Measurements from ENCODE around the gene EFHC2. TPM values are rescaled to one million over a fixed set of nuclear protein-coding genes. Genes with fewer than 3 reads are reported as not detected.
"Not testable (repeated sequence)": the region's sequence is repeated elsewhere in the genome, so short reads cannot be mapped to it uniquely, and the experiment has no call there.

The EFHC2 gene
- total RNA-seq, 1 donor from 2014 or later = 1.9 TPM

DNA sequence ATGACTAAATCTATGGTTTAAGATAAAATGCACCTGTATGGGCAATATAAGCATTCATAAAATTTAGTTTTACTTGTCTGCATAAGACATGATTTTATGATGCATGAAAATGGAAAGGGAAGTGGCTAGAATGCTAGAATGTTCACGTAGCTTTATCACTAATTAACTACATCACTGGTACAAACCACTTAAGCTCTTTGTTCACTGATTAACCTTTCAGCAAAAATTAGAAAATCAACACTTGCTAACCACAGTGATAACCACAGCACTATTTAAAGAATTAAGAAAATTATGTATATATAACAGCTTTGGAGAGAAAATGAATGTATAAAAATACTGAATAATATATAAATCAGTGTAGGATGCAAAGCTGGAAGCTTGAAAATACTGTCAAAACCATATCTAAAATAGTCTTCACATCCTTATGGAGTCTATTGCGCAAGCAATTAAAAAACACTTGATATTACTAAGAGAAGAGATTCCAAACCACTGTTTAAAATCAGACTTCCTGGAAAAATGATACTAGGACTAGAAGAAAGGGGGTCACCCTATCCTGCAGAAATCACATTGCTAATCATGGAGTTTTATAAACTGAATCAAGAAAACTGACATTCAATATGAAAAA, 51.9 kb downstream of the EFHC2 start:
- no peak for DNase-seq

DNA sequence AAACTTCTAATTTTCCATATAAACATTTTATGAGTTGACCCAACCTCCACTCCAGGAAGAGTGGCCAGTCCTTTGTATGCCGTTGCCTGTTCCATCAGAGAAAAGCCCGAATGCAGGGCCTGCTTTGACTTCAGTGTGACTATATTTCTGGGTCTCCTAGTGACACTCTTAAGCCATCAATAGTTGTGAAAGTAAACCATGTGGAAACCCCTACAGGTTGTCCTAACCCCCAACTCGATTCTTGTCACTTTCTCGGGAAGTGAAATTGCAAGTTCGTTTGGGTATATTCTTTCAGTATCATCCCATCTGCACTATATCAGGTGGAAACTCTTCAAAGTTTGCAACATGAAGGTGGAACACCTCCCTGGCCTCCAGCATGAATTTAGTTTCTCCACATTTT, 52.8 kb downstream of the EFHC2 start:
- no peak for DNase-seq

DNA sequence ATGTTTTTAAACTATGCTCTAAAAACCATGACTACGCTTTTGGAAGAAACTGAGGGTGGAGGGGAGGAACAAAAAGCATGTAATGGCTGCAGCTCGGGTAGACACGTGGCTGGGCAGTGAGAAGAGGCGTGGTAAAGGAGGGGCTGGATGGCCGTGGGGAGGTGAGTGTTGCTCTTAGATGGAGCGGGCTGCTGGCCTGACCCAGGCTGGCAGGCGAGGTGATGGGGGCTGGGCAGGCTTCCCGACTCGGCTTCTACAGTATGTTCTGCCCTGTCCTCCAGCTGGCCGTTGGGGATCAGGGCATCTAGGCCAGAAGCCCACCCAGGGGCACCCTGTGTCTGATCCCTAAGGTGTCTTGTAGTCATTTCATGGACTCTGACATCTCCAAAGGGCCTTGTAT, 60.7 kb downstream of the EFHC2 start:
- DNase-seq = no peak

DNA sequence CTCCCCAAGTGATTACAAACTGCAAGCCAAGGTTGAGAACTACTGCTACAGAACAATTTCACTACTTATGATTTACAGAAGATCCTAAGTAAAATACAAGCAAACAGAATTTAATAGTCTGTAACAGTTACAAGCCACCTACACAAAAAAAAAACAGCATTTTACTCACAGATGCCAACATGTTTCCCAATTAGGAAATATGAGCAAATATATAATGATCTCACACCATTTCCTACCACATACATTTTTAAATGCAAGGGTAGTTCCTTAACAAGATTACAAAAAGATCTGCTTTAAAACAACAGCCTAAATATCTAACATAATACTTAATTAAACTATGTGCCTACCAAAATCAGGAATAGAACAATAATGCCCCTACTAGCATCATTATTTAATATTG, 63.4 kb downstream of the EFHC2 start:
- DNase-seq = no peak

DNA sequence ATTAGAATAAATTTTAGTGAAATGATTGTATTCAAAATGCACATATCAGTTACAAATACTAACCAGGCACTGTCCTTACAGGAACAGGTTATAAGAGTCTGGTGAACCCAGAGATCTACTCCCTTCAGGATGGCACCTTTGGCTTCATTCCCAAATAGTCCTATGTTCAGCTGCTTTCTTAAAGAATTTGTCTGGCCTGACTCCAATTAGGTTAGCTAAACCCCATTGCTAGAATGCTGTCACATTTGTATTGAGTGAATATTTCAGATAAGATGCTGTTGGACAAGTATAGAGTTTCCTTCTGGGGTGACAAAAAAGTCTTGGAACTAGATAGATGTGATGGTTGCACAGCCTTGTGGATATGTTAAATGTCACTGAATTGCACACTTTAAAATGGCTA, 69.4 kb downstream of the EFHC2 start:
- DNase-seq = no peak

DNA sequence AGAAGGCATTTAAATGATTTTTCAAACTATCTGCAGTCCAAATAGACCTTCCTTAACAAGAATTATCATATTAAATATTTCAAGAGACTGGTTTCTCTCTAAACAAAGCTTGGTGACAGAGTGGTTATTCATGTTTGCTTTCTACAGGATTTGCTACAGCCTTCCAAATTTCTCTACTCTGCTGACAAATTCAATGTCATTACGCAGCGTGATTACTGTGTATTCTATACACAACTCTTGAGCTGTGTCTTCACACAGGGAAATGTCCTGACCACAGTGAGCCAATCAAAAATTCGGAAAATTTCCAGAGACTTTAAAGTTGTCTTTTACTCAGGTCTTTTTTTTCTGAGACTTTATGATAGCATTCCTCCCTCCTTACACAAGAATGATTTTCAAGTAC, 75.6 kb downstream of the EFHC2 start:
- DNase-seq = no peak

DNA sequence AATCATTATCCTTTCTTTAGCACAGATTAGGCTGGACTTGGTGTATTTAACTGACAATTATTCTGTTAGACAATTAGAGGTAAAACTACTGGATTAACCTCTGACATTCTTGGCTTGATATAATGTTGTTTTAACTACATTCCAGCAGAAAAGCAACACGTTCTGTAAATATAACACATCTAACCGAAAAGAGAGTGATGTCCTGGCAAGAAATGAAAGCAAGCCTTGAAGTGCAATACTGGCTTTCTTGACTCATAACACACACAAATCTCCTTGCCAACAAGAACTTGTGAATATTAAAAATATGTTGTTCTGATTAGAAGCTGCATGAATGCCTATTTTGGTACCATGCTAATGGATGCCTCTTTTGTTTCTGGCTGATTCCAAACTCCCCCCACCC, 76.4 kb downstream of the EFHC2 start:
- no peak for DNase-seq

DNA sequence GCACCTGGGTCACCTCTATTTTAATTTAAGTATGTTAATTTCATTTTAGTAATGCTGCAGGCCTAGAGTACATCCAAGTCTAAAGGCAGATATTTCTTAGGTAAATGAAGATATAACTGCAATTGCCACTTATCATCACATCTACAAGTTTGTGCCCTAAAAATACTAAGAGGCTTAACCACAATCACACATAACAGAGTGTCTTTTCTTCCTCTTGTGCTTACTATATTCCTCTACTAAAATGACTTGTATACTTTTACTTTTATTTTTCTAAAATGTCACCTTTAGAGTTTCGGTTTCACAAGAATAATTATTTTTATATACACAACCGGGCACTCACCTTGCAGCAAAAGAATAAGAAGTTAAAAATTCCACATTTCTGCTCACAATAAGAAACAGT, 77.9 kb downstream of the EFHC2 start:
- no peak for DNase-seq

DNA sequence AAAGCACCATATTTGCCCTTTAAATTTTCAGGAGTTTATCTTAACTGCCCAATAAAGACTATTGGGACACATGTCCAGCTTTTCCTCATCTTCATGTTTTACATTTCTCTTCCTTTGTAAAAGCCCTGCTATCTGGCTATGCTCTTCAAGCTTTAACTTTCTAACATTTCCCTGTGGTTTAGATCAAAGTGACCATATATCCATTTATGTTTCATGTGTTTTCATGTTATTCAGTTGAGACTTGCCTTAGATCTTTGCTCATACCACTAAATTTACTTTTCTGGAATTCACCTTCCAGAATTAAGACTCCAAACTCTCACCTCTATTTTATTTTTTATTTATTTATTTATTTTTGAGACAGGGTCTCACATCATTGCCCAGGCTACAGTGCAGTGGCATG, 78.5 kb downstream of the EFHC2 start:
- DNase-seq = no peak

DNA sequence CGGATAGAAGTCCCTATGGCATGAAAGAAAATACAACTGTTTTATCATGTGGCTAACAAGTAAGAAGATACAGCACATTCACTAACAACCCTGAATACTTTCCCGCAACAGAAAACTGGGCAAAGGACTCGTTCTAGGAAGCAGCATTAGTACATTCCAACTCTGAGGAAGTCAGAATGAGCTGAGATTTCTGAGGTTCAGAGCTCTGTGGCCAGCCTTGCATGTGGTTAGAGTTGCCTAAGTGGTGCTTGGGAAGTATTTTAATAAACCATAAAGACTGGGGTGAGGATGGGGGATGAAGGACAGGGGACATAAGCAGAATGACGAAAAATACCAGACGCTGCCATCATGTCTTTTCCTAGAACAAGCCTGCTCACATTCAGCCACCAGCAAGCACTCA, 82.2 kb downstream of the EFHC2 start:
- DNase-seq = no peak

DNA sequence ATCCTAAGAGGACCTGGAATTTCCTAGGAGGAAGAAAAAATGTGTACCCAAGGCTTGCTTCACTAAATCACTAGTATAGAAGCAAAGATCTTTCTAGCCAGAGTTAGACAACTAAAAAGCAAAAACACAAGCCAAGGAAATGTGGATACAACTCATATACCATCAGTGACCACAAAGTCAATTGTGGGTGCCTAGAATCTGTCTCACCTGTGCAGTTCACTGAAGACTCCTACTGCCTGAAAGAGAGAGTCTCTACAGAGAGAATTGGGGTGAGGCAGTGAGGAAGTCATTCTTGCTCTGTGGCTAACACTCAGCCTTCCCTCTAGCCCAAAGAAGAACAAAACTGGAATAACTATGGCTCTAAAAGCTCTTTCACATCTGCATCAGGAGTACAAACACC, 82.9 kb downstream of the EFHC2 start:
- no peak for DNase-seq

DNA sequence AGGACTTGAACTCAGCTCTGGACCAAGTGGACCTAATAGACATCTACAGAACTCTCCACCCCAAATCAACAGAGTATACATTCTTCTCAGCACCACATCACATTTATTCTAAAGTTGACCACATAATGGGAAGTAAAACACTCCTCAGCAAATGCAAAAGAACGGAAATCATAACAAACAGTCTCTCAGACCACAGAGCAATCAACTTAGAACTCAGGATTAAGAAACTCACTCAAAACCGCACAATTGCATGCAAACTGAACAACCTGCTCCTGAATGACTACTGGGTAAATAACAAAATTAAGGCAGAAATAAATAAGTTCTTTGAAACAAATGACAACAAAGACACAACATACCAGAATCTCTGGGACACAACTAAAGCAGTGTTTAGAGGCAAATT, 87.7 kb downstream of the EFHC2 start:
- DNase-seq = not testable (repeated sequence)

DNA sequence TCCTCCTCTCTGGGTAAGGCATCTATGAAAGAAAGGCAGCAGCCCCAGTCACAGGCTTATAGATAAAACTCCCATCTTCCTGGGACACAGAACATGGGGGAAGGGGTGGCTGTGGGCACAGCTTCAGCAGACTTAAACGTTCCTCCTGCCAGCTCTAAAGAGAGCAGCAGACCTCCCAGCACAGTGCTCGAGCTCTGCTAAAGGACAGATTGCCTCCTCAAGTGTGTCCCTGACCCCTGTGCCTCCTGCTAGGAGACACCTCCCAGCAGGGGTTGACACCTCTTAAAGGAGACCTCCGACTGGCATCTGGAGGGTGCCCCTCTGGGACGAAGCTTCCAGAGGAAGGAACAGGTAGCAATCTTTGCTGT, 89.9 kb downstream of the EFHC2 start:
- DNase-seq = no peak

DNA sequence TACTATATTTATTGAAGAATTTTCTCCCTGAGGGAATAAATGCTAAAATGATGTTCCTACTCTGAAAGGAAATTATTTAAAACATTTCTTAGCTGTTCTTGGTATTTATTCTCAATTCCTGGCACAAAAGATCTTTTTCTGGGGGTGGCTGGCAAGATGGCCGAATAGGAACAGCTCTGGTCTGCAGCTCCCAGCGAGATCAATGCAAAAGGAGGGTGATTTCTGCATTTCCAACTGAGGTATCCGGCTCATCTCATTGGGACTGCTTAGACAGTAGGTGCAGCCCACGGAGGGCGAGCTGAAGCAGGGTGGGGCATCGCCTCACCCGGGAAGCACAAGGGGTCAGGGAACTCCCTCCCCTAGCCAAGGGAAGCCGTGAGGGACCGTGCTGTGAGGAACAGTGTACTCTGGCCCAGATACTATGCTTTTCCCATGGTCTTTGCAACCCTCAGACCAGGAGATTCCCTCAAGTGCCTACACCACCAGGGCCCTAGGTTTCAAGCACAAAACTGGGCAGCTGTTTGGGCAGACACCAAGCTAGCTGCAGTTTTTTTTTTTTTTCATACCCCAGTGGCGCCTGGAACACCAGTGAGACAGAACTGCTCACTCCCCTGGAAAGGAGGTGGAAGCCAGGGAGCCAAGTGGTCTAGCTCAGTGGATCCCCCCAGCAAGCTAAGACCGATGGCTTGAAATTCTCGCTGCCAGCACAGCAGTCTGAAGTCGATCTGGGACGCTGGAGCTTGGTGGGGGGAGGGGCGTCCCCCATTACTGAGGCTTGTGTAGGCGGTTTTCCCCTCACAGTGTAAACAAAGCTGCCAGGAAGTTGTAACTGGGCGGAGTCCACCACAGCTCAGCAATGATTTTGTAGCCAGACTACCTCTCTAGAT, 90.5 kb downstream of the EFHC2 start:
- not testable (repeated sequence) for DNase-seq

DNA sequence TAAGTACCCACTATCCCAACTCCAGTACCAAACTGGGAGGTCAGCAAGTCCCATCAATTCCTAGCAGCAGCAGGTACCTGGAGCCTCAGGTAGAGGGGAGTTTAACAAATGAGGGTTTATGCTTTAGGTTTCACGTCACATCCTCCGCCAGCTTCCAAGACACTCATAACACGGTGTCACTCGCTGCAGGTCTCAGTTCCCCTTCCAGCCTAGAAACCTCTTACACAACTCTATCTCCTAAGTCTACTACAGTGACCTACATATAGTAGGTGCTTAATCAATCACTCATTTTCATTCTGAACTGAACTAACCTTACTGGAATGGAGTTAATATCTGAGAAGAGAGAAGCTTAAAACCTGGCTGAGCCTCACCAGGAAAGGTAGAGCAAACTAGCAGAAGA, 96.0 kb downstream of the EFHC2 start:
- no peak for DNase-seq

DNA sequence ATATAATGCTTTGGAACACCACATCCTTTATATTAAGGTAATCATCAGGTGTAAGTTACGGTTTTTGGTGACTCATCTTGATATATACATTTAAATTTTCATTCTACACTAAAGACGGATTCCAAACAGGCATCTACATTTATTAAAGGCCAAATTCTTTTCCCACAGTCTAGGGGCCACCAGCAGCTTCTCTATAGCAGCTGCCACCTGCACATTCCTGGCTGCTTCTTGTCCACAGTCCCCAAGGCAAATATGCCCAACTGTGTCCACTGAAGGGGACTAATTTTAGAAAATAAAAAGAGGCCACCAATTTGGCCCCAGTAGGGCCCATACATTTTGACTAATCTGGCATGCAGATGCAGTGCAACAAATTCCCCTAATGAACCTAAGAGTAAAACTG, 96.6 kb downstream of the EFHC2 start:
- DNase-seq = no peak

DNA sequence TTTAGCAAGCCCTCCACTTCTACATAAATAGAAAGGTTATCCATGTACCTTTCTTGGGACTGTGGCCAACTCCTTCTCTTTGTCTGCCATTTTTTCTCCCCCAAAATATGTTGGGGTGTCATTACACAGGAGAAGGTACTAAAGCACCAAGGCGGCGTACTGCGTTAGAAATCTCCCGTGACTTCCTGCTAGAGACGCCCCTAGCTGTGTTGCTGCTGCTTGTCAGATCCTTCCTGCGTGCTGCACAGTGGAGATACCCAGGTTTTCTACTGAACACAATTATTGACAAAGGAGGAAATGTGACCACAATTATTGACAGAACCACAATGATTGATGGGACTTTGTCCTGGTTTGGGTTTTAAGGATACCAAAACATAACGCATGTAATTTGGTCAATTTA, 97.7 kb downstream of the EFHC2 start:
- no peak for DNase-seq

DNA sequence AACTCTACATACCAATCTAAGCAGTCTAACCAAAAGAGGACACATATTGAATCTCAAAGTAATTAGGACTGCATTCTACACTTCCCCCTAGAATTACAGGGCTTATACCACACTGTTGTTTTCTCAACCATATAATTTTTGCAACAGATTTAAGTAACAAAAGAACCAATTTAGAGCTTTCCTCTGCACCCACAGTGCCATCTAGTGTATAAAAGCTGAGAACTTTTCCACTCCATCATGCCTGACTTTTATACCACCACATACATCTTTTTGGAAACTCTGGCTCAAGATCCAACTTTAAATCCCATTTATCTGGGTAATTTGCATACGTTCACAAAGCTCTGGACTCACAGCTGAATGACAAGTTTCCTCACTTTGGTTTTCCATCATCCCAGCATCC, 99.5 kb downstream of the EFHC2 start:
- DNase-seq = no peak

DNA sequence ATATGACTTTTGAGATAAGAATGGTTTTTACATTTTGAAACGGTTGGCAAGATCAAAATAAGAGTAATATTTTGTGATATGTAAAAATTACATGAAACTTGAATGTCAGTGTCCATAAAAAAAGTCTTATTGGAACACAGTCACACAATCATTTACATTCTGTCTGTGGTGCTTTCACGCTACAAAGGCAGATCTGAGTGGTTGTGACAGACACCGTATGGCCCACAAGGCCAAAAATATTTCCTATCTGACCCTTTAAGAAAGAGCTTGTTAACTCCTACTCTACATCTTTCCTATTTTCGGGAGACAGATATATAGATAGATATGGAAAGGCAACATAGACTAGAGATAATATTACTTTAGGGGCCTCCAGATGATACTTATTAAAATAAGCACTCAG, 101.9 kb downstream of the EFHC2 start:
- DNase-seq = no peak

DNA sequence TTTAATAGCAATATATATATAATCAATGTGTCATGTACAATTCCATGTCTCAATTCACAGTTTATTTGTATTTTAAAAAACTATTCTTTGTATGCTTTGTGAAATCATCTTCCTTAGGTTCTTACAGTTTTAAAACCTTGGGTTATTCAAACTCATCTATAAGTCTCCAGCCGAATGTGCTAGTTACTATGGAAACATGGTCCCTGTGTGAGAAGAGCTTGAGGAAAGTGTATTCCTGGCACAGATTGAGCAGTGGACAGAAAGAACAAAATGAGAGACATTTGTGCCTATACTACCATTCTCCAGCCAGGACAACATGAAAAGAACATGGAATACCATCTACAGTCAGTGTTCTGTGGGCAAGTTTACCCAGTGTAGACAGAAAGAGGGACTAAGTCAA, 103.4 kb downstream of the EFHC2 start:
- no peak for DNase-seq

DNA sequence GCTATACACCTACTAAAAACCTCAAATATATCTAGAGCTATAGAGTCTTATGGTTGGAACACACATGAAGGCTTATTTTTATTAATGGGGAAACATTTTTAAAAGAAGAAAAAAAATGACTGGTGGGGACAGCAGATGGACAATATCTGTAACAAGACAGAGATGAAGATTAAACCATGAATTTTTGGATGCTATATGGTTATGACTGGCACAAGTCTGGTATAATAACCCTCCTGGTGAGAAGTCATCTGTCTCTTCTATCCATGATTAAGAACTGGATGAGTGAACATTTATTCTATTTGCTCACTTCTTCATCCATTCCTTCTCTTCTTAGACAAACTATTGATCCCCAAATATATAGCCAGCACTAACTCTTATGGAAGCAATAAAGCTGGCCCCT, 104.4 kb downstream of the EFHC2 start:
- DNase-seq = no peak

DNA sequence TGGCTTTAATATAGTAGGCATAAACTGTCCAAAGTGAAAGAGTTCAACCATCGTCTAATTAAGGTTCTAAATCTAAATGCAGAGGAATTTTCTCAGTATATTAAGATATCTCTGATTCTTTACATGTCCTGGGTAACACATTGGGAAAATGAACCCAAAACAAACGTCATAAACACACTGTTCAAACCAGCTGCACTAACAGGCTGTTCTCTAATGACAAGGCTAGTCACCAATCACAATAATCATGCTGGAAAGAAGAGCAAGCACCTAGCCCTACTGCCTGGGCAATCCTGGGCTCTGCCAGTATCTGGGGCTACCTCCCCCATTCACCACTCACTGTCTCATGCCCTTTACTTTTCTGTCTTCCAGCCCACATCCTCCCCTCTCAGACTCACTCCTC, 107.9 kb downstream of the EFHC2 start:
- DNase-seq = no peak

DNA sequence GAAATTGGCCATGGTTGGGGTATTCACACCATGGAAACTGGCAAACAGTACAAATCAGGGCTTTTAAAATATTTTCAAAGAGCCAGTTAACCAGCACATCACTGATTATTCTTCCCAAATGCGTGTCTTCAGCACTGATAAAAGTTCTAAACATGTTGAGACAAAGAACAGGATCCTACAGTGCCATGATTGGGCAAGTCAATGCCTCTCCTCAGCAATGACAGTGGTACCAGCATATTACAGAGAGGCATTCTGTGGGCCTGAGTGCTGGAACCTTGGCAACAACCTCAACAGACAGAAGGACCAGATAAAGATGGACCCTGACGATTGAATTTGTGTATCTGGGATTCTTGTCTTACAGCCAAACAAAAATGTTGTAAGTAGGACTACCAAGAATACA, 108.9 kb downstream of the EFHC2 start:
- DNase-seq = no peak

DNA sequence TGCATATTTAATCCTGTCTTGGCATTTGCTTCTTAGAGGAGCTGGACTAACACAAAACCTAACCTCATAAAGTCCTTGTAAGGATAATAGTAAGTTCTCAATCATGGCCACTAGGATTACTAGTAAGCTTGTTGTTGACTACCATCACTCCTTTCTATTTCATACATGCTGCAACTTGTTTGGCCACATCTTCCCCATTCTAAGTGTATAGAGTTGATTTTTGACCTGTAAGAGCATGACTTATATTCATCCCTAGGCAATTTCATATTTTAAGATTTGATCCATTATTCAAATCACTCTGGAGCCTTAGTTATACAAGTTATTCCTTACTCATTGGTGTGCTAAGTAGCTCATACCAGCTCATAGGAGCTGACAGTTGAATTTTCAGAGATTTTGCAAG, 109.4 kb downstream of the EFHC2 start:
- DNase-seq = no peak
